Upper lobe of right lung (tissue), 1 donor: ENCODE data around the gene A4GALT. TPM values are rescaled to one million over a fixed set of nuclear protein-coding genes. Genes with fewer than 3 reads are reported as not detected.

Experiments used
- ATAC-seq: fragments of 200-7000 bp; cut with Tn5 transposase; one replicate; pipeline ENCODE4 v1.9.1; 2020; ENCODE audit warnings: mild to moderate bottlenecking, moderate library complexity
- DNase-seq: peaks from one replicate; pipeline ENCODE4 v3.0.0-alpha.2; 2020
- H3K27ac ChIP-seq: fragments of 200-600 bp; one replicate; pipeline ENCODE4 v1.8.0; 2022
- H3K27me3 ChIP-seq: fragments of 200-600 bp; one replicate; pipeline ENCODE4 v1.8.0; 2022; ENCODE audit warnings: mild to moderate bottlenecking
- H3K36me3 ChIP-seq: fragments of 200-600 bp; one replicate; pipeline ENCODE4 v1.8.0; 2022
- H3K4me1 ChIP-seq: fragments of 200-600 bp; one replicate; pipeline ENCODE4 v1.8.0; 2022
- H3K4me3 ChIP-seq: fragments of 200-600 bp; one replicate; pipeline ENCODE4 v1.8.0; 2022; ENCODE audit warnings: mild to moderate bottlenecking
- H3K9me3 ChIP-seq: fragments of 200-600 bp; one replicate; pipeline ENCODE4 v1.8.0; 2022
- CTCF ChIP-seq: fragments of 200-600 bp; IDR thresholded peaks from one replicate; pipeline ENCODE4 v1.8.0; 2022; ENCODE audit warnings: antibody characterized with exemption
- intact Hi-C: fragments of 100-400 bp; cut with DNase I; formaldehyde crosslinking; loops from one replicate; pipeline ENCODE4 v1.11.0; 2022
- total RNA-seq: library from RNA; stranded (reverse); fragmentation: NEBNext Ultra II Directional; extraction: Animal tissue kit (Norgen Biotek cat#: 25700); gene quantifications from one replicate; pipeline ENCODE4 v1.2.1, GENCODE V29; 2021
- donor health status: DM: no; HTN: yes; CAD: no; lungs with severe emphysema.

A4GALT gene
- total RNA-seq, 1 donor from 2014 or later, result 25.7 TPM

- H3K4me1 ChIP-seq, result peaks cover 55% of the 10 kb centered on the region
- H3K9me3 ChIP-seq, result no peaks in the 10 kb centered on the region
- peak overlapping the region; percentile 92 for H3K27ac ChIP-seq
- DNase-seq (no peak), ATAC-seq (no peak)
- intact Hi-C loops, result no loop called here
- H3K36me3 ChIP-seq, result no peaks in the 10 kb centered on the region
- H3K4me3 ChIP-seq, result peak overlapping the region; percentile 93
- no peaks in the 10 kb centered on the region for H3K27me3 ChIP-seq
- no peak for TF ChIP-seq CTCF
Observed at GRCh38 chr22:42648017-42648367, 72.7 kb downstream of the A4GALT start.

DNA sequence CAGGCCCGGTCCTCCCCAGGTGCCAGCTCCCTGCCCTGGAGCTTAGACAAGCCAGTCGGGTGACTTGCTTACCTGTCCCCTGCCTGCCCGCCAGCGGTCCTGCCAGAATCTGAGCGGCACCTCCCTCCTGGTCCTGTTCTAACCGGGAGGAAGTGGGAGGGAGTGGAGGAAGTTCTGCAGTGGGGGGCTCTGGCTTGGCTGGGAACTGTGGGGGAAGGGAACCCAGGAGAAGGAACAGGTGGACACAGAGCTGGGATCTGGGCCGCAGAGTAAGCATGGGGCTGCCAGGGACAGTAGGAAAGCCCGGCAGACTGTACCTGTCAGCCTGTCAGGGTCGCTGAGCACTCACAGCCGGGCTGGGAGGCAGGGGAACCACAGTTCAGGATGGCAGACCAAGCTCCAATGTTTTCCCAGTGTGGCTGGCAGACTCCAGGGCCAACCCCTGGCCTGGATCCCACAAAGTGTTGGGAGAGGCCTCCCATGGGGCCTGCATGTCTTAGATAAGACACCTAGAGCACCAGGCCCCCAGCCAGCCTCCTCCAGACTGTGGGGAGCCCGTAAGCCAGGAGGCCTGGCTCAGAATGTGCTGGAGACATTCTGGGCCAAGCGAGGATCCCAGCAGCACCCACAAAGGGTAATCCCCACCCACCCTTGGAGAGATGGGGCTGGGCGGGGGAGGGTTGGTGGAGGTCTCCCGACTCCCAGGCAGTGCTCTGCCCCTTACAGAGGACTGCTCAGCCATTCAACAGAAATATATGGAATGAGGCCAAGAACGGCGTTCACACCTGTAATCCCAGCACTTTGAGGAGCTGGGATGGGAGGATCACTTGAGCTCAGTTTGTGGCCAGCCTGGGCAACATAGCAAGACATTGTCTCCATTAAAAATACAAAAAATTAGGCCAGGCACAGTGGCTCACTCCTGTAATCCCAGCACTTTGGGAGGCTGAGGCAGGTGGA is 73.8 kb downstream of the A4GALT start:
- H3K4me3 ChIP-seq, result peak overlapping the region; percentile 42
- peaks cover 60% of the 10 kb centered on the region for H3K4me1 ChIP-seq
- no peak for ATAC-seq
- H3K36me3 ChIP-seq, result no peaks in the 10 kb centered on the region
- peak; percentile 78 for DNase-seq
- no peaks in the 10 kb centered on the region for H3K27me3 ChIP-seq
- no peaks in the 10 kb centered on the region for H3K9me3 ChIP-seq
- H3K27ac ChIP-seq, result peak overlapping the region; percentile 92
- intact Hi-C loops, result no loop called here
- no peak for TF ChIP-seq CTCF

- peak; percentile 1 for ATAC-seq
- peak overlapping the region; percentile 42 for H3K4me3 ChIP-seq
Observed at GRCh38 chr22:42645938-42646568, 74.6 kb downstream of the A4GALT start.

GRCh38 chr22:42645341-42645937 is 75.2 kb downstream of the A4GALT start:
- H3K9me3 ChIP-seq, result no peaks in the 10 kb centered on the region
- H3K27ac ChIP-seq, result peak overlapping the region; percentile 92
- ATAC-seq (peak; percentile 13), DNase-seq (peak; percentile 74)
- TF ChIP-seq CTCF, result no peak
- no peaks in the 10 kb centered on the region for H3K36me3 ChIP-seq
- H3K4me3 ChIP-seq, result peak overlapping the region; percentile 42
- no peaks in the 10 kb centered on the region for H3K27me3 ChIP-seq
- intact Hi-C loops, result no loop called here
- H3K4me1 ChIP-seq, result peaks cover 65% of the 10 kb centered on the region

More at GRCh38 chr22:42645938-42646568, 74.6 kb downstream of the A4GALT start:
- Histone ChIP-seq H3K9me3 (no peaks in the 10 kb centered on the region), H3K36me3 (no peaks in the 10 kb centered on the region), H3K4me1 (peaks cover 65% of the 10 kb centered on the region), H3K27me3 (no peaks in the 10 kb centered on the region), H3K27ac (peak overlapping the region; percentile 92)
- no peak for TF ChIP-seq CTCF
- DNase-seq, result no peak
- intact Hi-C loops, result no loop called here

DNA sequence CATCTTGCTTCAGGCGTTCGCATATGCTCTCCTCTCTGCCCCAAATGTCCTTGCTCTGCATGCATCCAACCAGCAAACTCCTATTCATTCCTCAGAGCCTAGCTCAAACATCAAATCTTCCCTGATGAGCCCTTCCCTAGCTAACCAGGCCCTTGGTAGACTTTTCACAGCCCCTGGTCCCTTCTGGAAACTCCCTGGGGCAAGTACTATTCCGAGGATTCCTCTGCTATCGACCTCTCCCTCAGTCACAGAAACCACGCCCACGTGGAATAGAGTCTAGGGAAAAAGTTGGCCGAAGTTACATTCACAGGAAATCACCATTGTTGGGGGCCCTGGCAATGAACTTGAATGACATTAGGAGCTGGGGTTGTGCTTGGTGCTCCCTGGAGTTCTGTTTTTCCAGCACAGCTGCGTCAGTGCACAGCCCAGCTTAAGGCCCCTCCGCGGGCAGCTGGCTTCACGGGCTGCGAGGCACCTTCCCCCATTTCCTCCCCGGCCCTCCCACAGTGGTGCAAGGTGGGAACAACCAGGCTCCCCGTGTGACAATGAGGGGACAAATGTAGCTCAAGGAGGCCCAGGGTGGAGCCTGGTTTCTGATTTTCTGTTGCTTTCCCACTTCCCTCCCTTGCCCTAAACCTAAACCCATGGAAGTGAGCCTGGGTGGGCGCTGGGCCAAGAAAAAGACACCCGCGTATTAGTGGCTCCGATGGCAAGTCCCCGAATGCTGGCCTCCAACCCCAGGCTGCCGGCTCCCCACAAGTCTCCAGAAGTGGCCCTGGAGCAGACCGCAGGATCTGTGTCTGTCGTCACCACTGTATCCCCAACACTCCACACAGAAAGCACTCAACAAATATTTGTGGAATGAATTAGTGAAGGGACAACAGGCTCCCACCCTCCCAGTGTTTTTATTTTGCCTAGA is 76.0 kb downstream of the A4GALT start:
- Histone ChIP-seq H3K4me3 (peak overlapping the region; percentile 42), H3K4me1 (peaks cover 69% of the 10 kb centered on the region), H3K27ac (peak overlapping the region; percentile 92), H3K36me3 (no peaks in the 10 kb centered on the region), H3K27me3 (no peaks in the 10 kb centered on the region), H3K9me3 (no peaks in the 10 kb centered on the region)
- no peak for TF ChIP-seq CTCF
- intact Hi-C loops, result no loop called here
- peak; percentile 76 for DNase-seq
- ATAC-seq, result no peak
